ENCODE data around the gene ANTXR2. TPM values are rescaled to one million over a fixed set of nuclear protein-coding genes. Genes with fewer than 3 reads are reported as not detected.

The ANTXR2 gene
- total and polyA plus RNA-seq, 2 of the 8 experiments (the other 6 are each of a cell fraction or from before 2014, with no cell fraction given) = 1.1 to 7.5 TPM

DNA sequence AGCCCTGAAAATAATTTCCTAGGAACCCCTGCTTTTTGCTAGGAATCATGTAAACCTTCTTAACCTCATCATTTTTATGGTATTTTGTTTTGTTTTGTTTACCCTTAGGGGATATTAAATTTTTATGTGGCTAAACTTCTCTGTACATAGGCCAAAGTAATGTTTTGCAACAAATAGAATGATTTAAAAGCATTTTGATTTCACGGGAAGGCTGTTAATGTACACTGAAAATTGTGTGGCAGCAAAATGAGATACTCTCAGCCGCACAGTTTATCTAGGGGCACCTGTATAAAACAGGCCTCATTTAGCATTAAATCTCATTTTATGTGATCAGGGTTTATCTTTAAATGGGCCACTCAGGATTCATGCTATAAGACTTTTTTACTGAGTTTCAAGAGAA is 175.0 kb downstream of the ANTXR2 start:
- Histone ChIP-seq H2BK20ac (ENCODE audit: low read length) (no peak overlapping the region), H4K5ac (ENCODE audit: insufficient read length, low read depth, low read length) (no peak overlapping the region), H3K27ac (ENCODE audit: low read depth, low read length) (no peak overlapping the region), H3K36me3 (ENCODE audit: control insufficient read depth in 2 of 4, insufficient read depth in 4 of 4, low read length in 3 of 4) (no peaks in the 10 kb centered on the region), H2BK15ac (ENCODE audit: low read length) (no peak overlapping the region), H3K23me2 (ENCODE audit: low read depth, low read length) (no peaks in the 10 kb centered on the region), H3K9me3 (ENCODE audit: insufficient read depth in 2 of 2, low read depth in 1 of 2, low read length in 1 of 2) (peaks cover 0 to 5% of the 10 kb centered on the region in 2 experiments; a peak in 1 of 4 replicates), H2BK5ac (ENCODE audit: low read depth, low read length) (no peak overlapping the region), H3K4me2 (ENCODE audit: insufficient read depth in 1 of 2, low read depth in 2 of 2, low read length in 2 of 2) (no peak overlapping the region), H4K91ac (replicated peaks; ENCODE audit: insufficient read length, low read length) (no peak overlapping the region), H3K18ac (ENCODE audit: extremely low read depth, low read length) (no peak overlapping the region), H3K4me3 (ENCODE audit: extremely low read depth in 1 of 4, insufficient read depth in 2 of 4, low read depth in 3 of 4, low read length in 4 of 4) (no peak overlapping the region), H3K79me1 (ENCODE audit: low read depth, low read length) (no peaks in the 10 kb centered on the region), H4K8ac (ENCODE audit: extremely low read depth, insufficient read depth, low read length) (no peak overlapping the region), H3K56ac (replicated peaks; ENCODE audit: insufficient read length, low read depth, low read length) (no peak overlapping the region), H3K14ac (ENCODE audit: insufficient read length) (no peak overlapping the region), H3K4me1 (replicated peaks in 1 of 4; ENCODE audit: control insufficient read depth in 3 of 4, insufficient read depth in 4 of 4, low read length in 3 of 4) (no peaks in the 10 kb centered on the region; a peak in 1 of 7 replicates), H2BK120ac (replicated peaks; ENCODE audit: low read depth, low read length) (no peak overlapping the region), H2AFZ (ENCODE audit: low read length) (no peak overlapping the region), H2AK5ac (ENCODE audit: low read depth, low read length) (no peak overlapping the region), H3K27me3 (replicated peaks in 1 of 4; ENCODE audit: control insufficient read depth in 3 of 4, extremely low read depth in 1 of 4, insufficient read depth in 3 of 4, low read length in 3 of 4) (no peaks in the 10 kb centered on the region), H3K4ac (replicated peaks; ENCODE audit: insufficient read length, low read depth, low read length) (no peak overlapping the region), H3K9ac (replicated peaks in 1 of 4; ENCODE audit: extremely low read depth in 1 of 4, low read depth in 3 of 4, low read length in 3 of 4) (no peak overlapping the region), H3K79me2 (ENCODE audit: control insufficient read depth in 1 of 2, insufficient read depth in 2 of 2, low read length in 2 of 2) (no peaks in the 10 kb centered on the region), H4K20me1 (replicated peaks in 1 of 2; ENCODE audit: control insufficient read depth in 1 of 2, insufficient read depth in 2 of 2, low read length in 2 of 2) (no peaks in the 10 kb centered on the region), H2BK12ac (ENCODE audit: low read depth, low read length) (no peak overlapping the region), H3K23ac (ENCODE audit: insufficient read length) (no peak overlapping the region)
- POLR2A ChIA-PET (ENCODE audit: partially characterized antibody) = no interaction called here
- FAIRE-seq (no peak), DNase-seq (ENCODE audit: low read depth in 1 of 2, low spot score in 2 of 2) (no peak)
- 82% methylated on average over 2 of the region's 2 CpGs; no CpG with 5 or more reads in 1 of the 2 experiments for WGBS, 2 experiments (ENCODE audit: extremely low coverage in 1 of 2, insufficient coverage in 1 of 2, insufficient read length in 1 of 2, insufficient replicate concordance in 2 of 2, low coverage in 1 of 2, low lambda C conversion rate in 2 of 2, missing lambda C conversion rate in 1 of 2)
- CTCF ChIA-PET (ENCODE audit: partially characterized antibody) = no interaction called here
- TF ChIP-seq HDAC2 (IDR thresholded peaks at IDR 0.05; ENCODE audit: borderline replicate concordance in 1 of 2, low read depth in 2 of 2, low read length in 2 of 2) (no peak), ASH2L (IDR thresholded peaks at IDR 0.05; ENCODE audit: low read length) (no peak), RXRA (IDR thresholded peaks at IDR 0.05; ENCODE audit: insufficient read depth, low read depth, low read length) (no peak), POLR2AphosphoS5 (IDR thresholded peaks at IDR 0.05; ENCODE audit: low read depth, low read length) (no peak), RNF2 (IDR thresholded peaks at IDR 0.05; ENCODE audit: borderline replicate concordance, low read depth, low read length, missing control alignments, poor library complexity, severe bottlenecking) (no peak), RAD21 (IDR thresholded peaks at IDR 0.05 in 1 of 2, conservative IDR thresholded peaks at IDR 0.05 in 1 of 2; ENCODE audit: low read depth in 2 of 2, low read length in 2 of 2) (no peak), GABPA (IDR thresholded peaks at IDR 0.05; ENCODE audit: borderline replicate concordance, insufficient read depth, low read length) (no peak), TEAD4 (IDR thresholded peaks at IDR 0.05; ENCODE audit: low read depth, low read length) (no peak), BACH1 (IDR thresholded peaks at IDR 0.05; ENCODE audit: low read length) (no peak), YY1 (IDR thresholded peaks at IDR 0.05; ENCODE audit: low read depth, low read length) (no peak), SP1 (IDR thresholded peaks at IDR 0.05; ENCODE audit: low read depth, low read length) (no peak)
- TF ChIP-seq, protein P1, sequence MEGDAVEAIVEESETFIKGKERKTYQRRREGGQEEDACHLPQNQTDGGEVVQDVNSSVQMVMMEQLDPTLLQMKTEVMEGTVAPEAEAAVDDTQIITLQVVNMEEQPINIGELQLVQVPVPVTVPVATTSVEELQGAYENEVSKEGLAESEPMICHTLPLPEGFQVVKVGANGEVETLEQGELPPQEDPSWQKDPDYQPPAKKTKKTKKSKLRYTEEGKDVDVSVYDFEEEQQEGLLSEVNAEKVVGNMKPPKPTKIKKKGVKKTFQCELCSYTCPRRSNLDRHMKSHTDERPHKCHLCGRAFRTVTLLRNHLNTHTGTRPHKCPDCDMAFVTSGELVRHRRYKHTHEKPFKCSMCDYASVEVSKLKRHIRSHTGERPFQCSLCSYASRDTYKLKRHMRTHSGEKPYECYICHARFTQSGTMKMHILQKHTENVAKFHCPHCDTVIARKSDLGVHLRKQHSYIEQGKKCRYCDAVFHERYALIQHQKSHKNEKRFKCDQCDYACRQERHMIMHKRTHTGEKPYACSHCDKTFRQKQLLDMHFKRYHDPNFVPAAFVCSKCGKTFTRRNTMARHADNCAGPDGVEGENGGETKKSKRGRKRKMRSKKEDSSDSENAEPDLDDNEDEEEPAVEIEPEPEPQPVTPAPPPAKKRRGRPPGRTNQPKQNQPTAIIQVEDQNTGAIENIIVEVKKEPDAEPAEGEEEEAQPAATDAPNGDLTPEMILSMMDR (IDR thresholded peaks at IDR 0.05; ENCODE audit: control extremely low read depth in 1 of 3, insufficient read depth in 1 of 3, low read depth in 1 of 3, low read length in 3 of 3) = no peak

Data from H1 (cell line).